Neural cell (in vitro differentiated cells): ENCODE data around the gene CYP4F12. TPM values are rescaled to one million over a fixed set of nuclear protein-coding genes. Genes with fewer than 3 reads are reported as not detected.

Source experiments
- H2AFZ ChIP-seq: fragments of 200-600, 300-800 bp; sonication (generic), shearing (Covaris generic); 2 replicates; pipeline ENCODE4 v1.6.0; 2014; ENCODE audit warnings: low read depth, mild to moderate bottlenecking, antibody characterized with exemption, low read length, moderate library complexity
- H3F3A ChIP-seq: fragments of 200-600 bp; shearing (Covaris generic); 2 replicates; pipeline ENCODE4 v1.6.1; 2016; ENCODE audit warnings: mild to moderate bottlenecking, moderate library complexity, mixed read lengths, antibody characterized with exemption, low read length; ENCODE audit not compliant: insufficient read depth, poor library complexity, severe bottlenecking
- H3K27ac ChIP-seq: fragments of 200-600, 300-800 bp; sonication (generic), shearing (Covaris generic); 2 replicates; pipeline ENCODE4 v1.5.1; 2014; ENCODE audit warnings: mild to moderate bottlenecking, low read length, moderate library complexity
- H3K27me3 ChIP-seq: fragments of 300-800, 200-600 bp; sonication (generic), shearing (Covaris generic); 2 replicates; pipeline ENCODE4 v1.6.0; 2014; ENCODE audit warnings: mild to moderate bottlenecking, low read depth, low read length, moderate library complexity; ENCODE audit not compliant: insufficient read depth
- H3K36me3 ChIP-seq: fragments of 300-800, 200-600 bp; sonication (generic), shearing (Covaris generic); 2 replicates; pipeline ENCODE4 v1.5.1; 2014; ENCODE audit warnings: mild to moderate bottlenecking, antibody characterized with exemption, low read length, moderate library complexity; ENCODE audit not compliant: insufficient read depth
- H3K4me2 ChIP-seq: fragments of 300-800, 200-600 bp; sonication (generic), shearing (Covaris generic); 2 replicates; pipeline ENCODE4 v1.6.0; 2014; ENCODE audit warnings: mild to moderate bottlenecking, low read length
- H3K4me3 ChIP-seq: fragments of 300-800, 200-600 bp; sonication (generic), shearing (Covaris generic); 2 replicates; pipeline ENCODE4 v1.5.1; 2014; ENCODE audit warnings: mild to moderate bottlenecking, low read length, moderate library complexity
- H3K79me2 ChIP-seq: fragments of 200-600 bp; shearing (Covaris generic); replicated peaks from 2 replicates; pipeline ENCODE4 v1.6.0; 2014; ENCODE audit warnings: mild to moderate bottlenecking, low read length, moderate library complexity; ENCODE audit not compliant: insufficient read depth
- H3K9ac ChIP-seq: fragments of 300-800, 200-600 bp; sonication (generic), shearing (Covaris generic); 2 replicates; pipeline ENCODE4 v1.6.1; 2016; ENCODE audit warnings: mild to moderate bottlenecking, low read length, mixed read lengths
- H3K9me2 ChIP-seq: fragments of 200-600 bp; shearing (Covaris generic); 2 replicates; pipeline ENCODE4 v1.6.1; 2016; ENCODE audit warnings: mild to moderate bottlenecking, low read length, mixed read lengths; ENCODE audit not compliant: insufficient read depth
- H3K9me3 ChIP-seq: fragments of 200-600, 300-800 bp; sonication (generic), shearing (Covaris generic); 2 replicates; pipeline ENCODE4 v1.6.1; 2016; ENCODE audit warnings: mild to moderate bottlenecking, mixed run types, low read length, moderate library complexity, mixed read lengths
- H4K20me1 ChIP-seq: fragments of 200-600 bp; shearing (Covaris generic); 2 replicates; pipeline ENCODE4 v1.6.1; 2016; ENCODE audit warnings: mild to moderate bottlenecking, mixed run types; ENCODE audit not compliant: insufficient read depth
- CTCF ChIP-seq: fragments of 450-650 bp; IDR thresholded peaks from 2 replicates; pipeline ENCODE4 v1.5.1; 2014; ENCODE audit warnings: antibody characterized with exemption, mild to moderate bottlenecking, moderate library complexity; ENCODE audit not compliant: poor library complexity, severe bottlenecking
- EP300 ChIP-seq: fragments of 450-650 bp; conservative IDR thresholded peaks from 2 replicates; pipeline ENCODE4 v1.6.1; 2014; ENCODE audit warnings: antibody characterized with exemption, mild to moderate bottlenecking, moderate library complexity; ENCODE audit not compliant: poor library complexity, severe bottlenecking
- EZH2 ChIP-seq: fragments of 200-600, 300-800 bp; shearing (Covaris generic), sonication (generic); IDR thresholded peaks from 2 replicates; pipeline ENCODE4 v1.6.1; 2014; ENCODE audit warnings: antibody characterized with exemption, low read length, borderline replicate concordance, mild to moderate bottlenecking; ENCODE audit not compliant: insufficient read depth, poor library complexity, severe bottlenecking
- MXI1 ChIP-seq: fragments of 450-650 bp; conservative IDR thresholded peaks from 2 replicates; pipeline ENCODE4 v1.6.1; 2014; ENCODE audit warnings: antibody characterized with exemption, mild to moderate bottlenecking; ENCODE audit not compliant: poor library complexity, severe bottlenecking
- POLR2AphosphoS5 ChIP-seq: IDR thresholded peaks from 2 replicates; pipeline ENCODE4 v1.6.1; 2012
- RAD21 ChIP-seq: fragments of 450-650 bp; conservative IDR thresholded peaks from 2 replicates; pipeline ENCODE4 v1.6.1; 2014; ENCODE audit warnings: antibody characterized with exemption, mild to moderate bottlenecking, moderate library complexity
- REST ChIP-seq: IDR thresholded peaks from 2 replicates; pipeline ENCODE4 v1.6.1; 2012; ENCODE audit warnings: borderline replicate concordance
- SMC3 ChIP-seq: fragments of 450-650 bp; conservative IDR thresholded peaks from 2 replicates; pipeline ENCODE4 v1.6.1; 2014; ENCODE audit warnings: antibody characterized with exemption, mild to moderate bottlenecking, moderate library complexity; ENCODE audit not compliant: poor library complexity
- TAF1 ChIP-seq: IDR thresholded peaks from 2 replicates; pipeline ENCODE4 v1.6.1; 2012; ENCODE audit warnings: low read depth
- polyA plus RNA-seq: library from polyadenylated mRNA; depleted of rRNA; stranded (reverse); fragments of >200 nt; gene quantifications from 2 replicates; pipeline ENCODE4 v1.2.3, GENCODE V29; 2014

The CYP4F12 gene
- polyA plus RNA-seq, 1 donor from 2014 or later, result not detected

GRCh38 chr19:15730538-15730937, 57.7 kb downstream of the CYP4F12 start:
- H3K9me3 ChIP-seq, result no peaks in the 10 kb centered on the region
- H2AFZ ChIP-seq, result no peak overlapping the region
- H4K20me1 ChIP-seq, result no peaks in the 10 kb centered on the region
- H3K27me3 ChIP-seq, result no peaks in the 10 kb centered on the region
- no peaks in the 10 kb centered on the region for H3K36me3 ChIP-seq
- H3F3A ChIP-seq, result no peaks in the 10 kb centered on the region
- no peak for TF ChIP-seq MXI1
- no peak for TF ChIP-seq SMC3
- no peak for TF ChIP-seq EP300
- no peak for TF ChIP-seq POLR2AphosphoS5
- no peak for TF ChIP-seq CTCF
- no peak for TF ChIP-seq RAD21
- no peak for TF ChIP-seq EZH2
- no peak for TF ChIP-seq TAF1
- TF ChIP-seq REST, result no peak
- no peak overlapping the region for H3K27ac ChIP-seq
- no peaks in the 10 kb centered on the region for H3K9me2 ChIP-seq
- no peak overlapping the region for H3K4me2 ChIP-seq
- H3K9ac ChIP-seq, result no peak overlapping the region
- H3K79me2 ChIP-seq, result no peaks in the 10 kb centered on the region
- H3K4me3 ChIP-seq, result no peak overlapping the region

- Histone ChIP-seq H3F3A (no peaks in the 10 kb centered on the region), H2AFZ (no peak overlapping the region), H3K9me2 (no peaks in the 10 kb centered on the region), H3K4me2 (no peak overlapping the region), H3K4me3 (no peak overlapping the region), H3K79me2 (no peaks in the 10 kb centered on the region), H4K20me1 (no peaks in the 10 kb centered on the region), H3K9ac (no peak overlapping the region), H3K27ac (no peak overlapping the region), H3K36me3 (no peaks in the 10 kb centered on the region), H3K9me3 (no peaks in the 10 kb centered on the region), H3K27me3 (no peaks in the 10 kb centered on the region)
- TF ChIP-seq TAF1 (no peak), REST (no peak), RAD21 (no peak), CTCF (no peak), MXI1 (no peak), SMC3 (no peak), POLR2AphosphoS5 (no peak), EP300 (no peak), EZH2 (no peak)
Measured at GRCh38 chr19:15732388-15732787, 59.5 kb downstream of the CYP4F12 start.
